Thyroid gland (tissue), 4 donors: ENCODE measurements around the gene ZNFX1.

Source experiments
- CTCF ChIP-seq, 6 experiments: fragments of 200-600 bp in 3 of 6; fragments of 450-650 bp in 3 of 6; sonication (generic) in 3 of 6; IDR thresholded peaks; one replicate each; pipeline ENCODE4 v1.5.1; 2016 to 2019; ENCODE audit warnings: antibody characterized with exemption in 6 of 6, mild to moderate bottlenecking in 2 of 6, inconsistent platforms in 1 of 6, moderate library complexity in 1 of 6
- POLR2A ChIP-seq, 2 donors: fragments of 450-650 bp; IDR thresholded peaks; one replicate each; pipeline ENCODE4 v1.6.1; 2017; ENCODE audit warnings: antibody characterized with exemption in 2 of 2, mild to moderate bottlenecking in 2 of 2, moderate library complexity in 1 of 2

DNA sequence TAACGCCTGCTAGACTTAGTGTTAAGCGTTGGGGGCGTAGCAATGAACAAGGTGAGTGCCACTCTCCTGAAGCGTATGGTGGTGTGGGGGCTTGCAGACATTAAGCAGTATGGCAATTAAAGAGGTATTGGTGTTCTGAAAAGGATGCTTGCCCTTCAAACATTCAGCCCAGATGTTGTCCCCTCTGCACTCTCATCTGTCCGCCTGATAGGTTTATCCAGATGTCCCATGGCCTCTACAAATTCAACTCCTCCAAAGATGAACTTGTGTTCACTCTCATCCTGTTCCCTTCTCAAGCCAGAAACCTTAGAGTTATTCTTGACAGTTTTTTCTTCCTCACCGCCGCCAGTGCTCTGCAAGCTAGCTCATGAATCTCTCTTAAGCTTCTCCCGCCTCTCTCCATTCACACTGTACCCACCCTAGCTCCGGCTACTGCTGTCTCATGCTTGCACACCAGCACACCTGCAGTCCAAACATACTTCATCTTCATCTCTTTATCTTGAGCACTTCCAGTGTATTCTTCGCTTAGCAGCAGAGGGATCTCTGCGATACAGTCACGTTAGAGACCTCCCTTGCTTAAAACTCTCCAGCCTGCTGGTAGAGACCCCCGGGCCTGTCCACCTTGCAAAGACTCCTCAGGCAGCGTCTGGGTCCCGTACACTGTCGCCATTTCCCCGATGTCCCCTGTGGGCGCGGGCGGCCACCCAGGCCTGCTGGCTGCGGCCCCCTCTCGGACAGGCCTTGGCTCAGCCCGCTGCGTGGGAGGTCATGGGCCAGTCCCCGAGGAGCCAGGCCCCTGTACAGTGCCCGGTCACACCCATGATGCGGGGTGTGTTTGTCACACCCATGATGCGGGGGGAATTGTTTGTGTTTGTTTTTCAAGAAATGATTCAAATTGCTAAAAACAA is 57.7 kb downstream of the ZNFX1 start:
- no peak for TF ChIP-seq CTCF (IDR thresholded peaks at IDR 0.05)
- TF ChIP-seq POLR2A (IDR thresholded peaks at IDR 0.05): no peak
